Measurements from ENCODE around the gene CAPN14. TPM values are rescaled to one million over a fixed set of nuclear protein-coding genes. Genes with fewer than 3 reads are reported as not detected.

CAPN14 gene, protein sequence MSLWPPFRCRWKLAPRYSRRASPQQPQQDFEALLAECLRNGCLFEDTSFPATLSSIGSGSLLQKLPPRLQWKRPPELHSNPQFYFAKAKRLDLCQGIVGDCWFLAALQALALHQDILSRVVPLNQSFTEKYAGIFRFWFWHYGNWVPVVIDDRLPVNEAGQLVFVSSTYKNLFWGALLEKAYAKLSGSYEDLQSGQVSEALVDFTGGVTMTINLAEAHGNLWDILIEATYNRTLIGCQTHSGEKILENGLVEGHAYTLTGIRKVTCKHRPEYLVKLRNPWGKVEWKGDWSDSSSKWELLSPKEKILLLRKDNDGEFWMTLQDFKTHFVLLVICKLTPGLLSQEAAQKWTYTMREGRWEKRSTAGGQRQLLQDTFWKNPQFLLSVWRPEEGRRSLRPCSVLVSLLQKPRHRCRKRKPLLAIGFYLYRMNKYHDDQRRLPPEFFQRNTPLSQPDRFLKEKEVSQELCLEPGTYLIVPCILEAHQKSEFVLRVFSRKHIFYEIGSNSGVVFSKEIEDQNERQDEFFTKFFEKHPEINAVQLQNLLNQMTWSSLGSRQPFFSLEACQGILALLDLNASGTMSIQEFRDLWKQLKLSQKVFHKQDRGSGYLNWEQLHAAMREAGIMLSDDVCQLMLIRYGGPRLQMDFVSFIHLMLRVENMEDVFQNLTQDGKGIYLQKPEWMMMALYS
- total RNA-seq = 1 to 10 TPM in 2 of 4 donors, under 1 TPM in 2; 0.19 to 8.3 (median 1.1) TPM

DNA sequence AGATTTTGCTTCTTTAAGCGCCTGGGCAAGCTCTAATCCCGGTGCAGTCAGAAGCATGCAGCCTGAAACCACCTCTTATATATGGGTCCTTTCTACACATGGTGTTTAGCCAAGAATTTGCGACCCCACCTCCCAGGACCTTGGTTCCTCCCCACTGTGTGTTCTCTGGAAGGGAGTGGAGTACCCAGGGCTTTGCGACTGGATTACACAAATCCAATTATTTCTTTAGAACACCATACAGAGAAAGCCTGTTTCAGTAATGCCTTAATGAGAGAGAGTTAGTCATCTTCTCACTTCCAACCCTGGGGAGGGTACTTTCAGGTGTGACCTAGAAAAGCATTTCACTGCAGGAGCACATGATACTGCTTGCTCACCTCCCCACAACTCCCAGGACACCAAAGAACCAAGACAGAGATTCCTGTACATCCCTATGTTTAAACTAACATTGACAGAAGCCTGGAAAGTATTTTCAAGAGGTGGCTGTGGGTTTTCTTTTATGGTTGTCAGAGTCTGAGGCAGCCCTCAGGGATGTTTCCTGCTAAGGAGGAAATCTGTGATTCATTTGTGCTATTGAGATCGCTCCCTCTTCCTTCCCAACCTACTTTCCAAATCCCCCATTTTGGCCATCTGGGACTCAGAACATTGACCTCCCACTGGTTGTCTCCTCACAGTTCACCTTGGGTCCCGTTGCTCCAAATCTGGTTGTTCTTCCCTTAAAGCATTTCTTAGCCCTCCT lies at the start of gene CAPN14:
Gene CAPN14 (minus strand): TSS at position 51 of the 736 bp plus-strand sequence. CDS start 12,068 bp downstream, outside the sequence.
- no peaks in the 10 kb centered on the region for H3K9me3 ChIP-seq
- H3K4me3 ChIP-seq = no peak within 1 kb of the TSS
- WGBS, 2 donors (ENCODE audit: low coverage in 1 of 2) = 65 to 80% methylated on average over 2 to 6 of the region's 6 CpGs
- H3K4me1 ChIP-seq = no peaks in the 10 kb centered on the region
- TF ChIP-seq EP300 (IDR thresholded peaks at IDR 0.05) (no peak), POLR2A (IDR thresholded peaks at IDR 0.05) (no peak), POLR2AphosphoS5 (IDR thresholded peaks at IDR 0.05) (no peak)
- TF ChIP-seq, protein P1, sequence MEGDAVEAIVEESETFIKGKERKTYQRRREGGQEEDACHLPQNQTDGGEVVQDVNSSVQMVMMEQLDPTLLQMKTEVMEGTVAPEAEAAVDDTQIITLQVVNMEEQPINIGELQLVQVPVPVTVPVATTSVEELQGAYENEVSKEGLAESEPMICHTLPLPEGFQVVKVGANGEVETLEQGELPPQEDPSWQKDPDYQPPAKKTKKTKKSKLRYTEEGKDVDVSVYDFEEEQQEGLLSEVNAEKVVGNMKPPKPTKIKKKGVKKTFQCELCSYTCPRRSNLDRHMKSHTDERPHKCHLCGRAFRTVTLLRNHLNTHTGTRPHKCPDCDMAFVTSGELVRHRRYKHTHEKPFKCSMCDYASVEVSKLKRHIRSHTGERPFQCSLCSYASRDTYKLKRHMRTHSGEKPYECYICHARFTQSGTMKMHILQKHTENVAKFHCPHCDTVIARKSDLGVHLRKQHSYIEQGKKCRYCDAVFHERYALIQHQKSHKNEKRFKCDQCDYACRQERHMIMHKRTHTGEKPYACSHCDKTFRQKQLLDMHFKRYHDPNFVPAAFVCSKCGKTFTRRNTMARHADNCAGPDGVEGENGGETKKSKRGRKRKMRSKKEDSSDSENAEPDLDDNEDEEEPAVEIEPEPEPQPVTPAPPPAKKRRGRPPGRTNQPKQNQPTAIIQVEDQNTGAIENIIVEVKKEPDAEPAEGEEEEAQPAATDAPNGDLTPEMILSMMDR (IDR thresholded peaks at IDR 0.05) = no peak
- ATAC-seq = no peak
- H3K27me3 ChIP-seq = peaks cover 6% of the 10 kb centered on the region
- H3K27ac ChIP-seq = no peak within 1 kb of the TSS
- no peaks in the 10 kb centered on the region for H3K36me3 ChIP-seq

DNA sequence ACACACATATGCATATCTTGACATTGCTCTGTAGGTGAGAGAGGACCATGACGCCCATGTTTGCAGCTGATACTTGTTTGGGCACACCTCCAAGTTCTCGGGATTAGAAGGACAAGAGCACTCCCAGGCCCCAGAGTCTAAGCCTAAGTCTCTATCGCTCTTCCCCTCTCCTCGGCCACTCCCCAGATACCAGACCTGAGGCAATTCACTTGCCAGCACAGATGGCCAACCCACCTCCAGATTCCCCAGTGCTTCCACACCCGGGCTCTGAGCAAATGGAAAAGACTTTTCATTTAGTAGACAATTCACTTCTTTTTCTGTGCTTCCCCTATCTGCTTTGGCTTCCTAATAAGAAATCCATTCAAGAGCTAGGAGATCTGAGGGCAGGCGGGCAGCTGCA lies 49.5 kb upstream of the CAPN14 start:
- H3K27me3 ChIP-seq = no peaks in the 10 kb centered on the region
- H3K27ac ChIP-seq = no peak overlapping the region
- no peaks in the 10 kb centered on the region for H3K4me1 ChIP-seq
- no peaks in the 10 kb centered on the region for H3K9me3 ChIP-seq
- no peak for TF ChIP-seq POLR2A (IDR thresholded peaks at IDR 0.05)
- no peak for TF ChIP-seq EP300 (IDR thresholded peaks at IDR 0.05)
- TF ChIP-seq, protein P1 (IDR thresholded peaks at IDR 0.05) = no peak
- TF ChIP-seq POLR2AphosphoS5 (IDR thresholded peaks at IDR 0.05) = no peak
- no peak for ATAC-seq
- 68 to 90% methylated on average over 3 to 4 of the region's 6 CpGs for WGBS, 2 donors (ENCODE audit: low coverage in 1 of 2)
- H3K36me3 ChIP-seq = peaks cover 0 to 27% of the 10 kb centered on the region in 2 donors
- H3K4me3 ChIP-seq = no peak overlapping the region

DNA sequence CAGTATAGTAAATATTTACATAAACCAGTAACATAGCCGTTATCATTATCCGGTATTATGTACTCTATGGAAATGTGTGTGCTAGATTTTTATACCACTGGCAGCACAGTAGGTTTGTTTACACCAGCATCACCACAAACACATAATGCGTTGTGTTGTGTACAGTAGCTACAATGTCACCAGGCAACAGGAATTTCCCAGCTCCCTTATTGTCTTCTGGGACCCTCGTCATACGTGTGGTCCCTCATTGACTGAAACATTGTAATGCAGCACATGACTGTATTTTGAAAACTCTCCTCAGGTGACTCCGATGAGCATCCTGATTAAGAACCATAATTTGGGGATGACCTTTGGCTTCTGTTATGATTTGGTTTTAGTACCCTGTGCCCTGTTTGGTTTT lies 47.9 kb upstream of the CAPN14 start:
- ATAC-seq = no peak
- WGBS, 2 donors (ENCODE audit: low coverage in 1 of 2) = 85 to 88% methylated on average over 5 to 6 of the region's 6 CpGs
- no peaks in the 10 kb centered on the region for H3K9me3 ChIP-seq

DNA sequence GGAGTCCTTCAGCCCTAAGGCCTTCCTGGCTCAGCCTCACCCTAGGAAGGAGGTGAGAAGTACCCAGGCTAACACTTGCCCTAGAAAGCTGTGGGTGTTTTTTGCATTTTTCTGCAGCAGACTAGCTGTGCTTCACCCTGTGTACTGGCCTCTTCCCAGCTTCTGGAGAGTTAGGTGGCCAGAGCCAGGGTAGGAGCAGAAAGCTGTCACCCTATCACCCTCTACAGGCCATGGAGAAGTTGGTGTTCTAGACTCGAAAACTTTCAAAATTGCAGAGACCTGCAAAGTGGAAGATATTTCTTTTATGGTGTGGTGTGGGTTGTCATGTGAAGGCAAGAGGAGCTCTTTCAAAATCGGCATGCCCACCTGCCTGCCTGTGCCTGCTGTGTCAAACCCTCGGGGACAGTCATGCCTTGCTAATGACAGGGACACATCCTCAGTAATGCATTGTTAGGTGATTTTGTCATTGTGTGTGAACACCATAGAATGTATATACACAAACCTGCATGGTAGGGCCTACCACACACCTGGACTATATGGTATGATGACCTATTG lies 46.4 kb upstream of the CAPN14 start:
- H3K27ac ChIP-seq = no peak overlapping the region
- no peak for ATAC-seq
- H3K36me3 ChIP-seq = peaks cover 0 to 42% of the 10 kb centered on the region in 2 donors
- no peak for TF ChIP-seq POLR2A (IDR thresholded peaks at IDR 0.05)
- TF ChIP-seq POLR2AphosphoS5 (IDR thresholded peaks at IDR 0.05) = no peak
- TF ChIP-seq, protein P1 (IDR thresholded peaks at IDR 0.05) = no peak
- no peak for TF ChIP-seq EP300 (IDR thresholded peaks at IDR 0.05)
- no peaks in the 10 kb centered on the region for H3K4me1 ChIP-seq
- H3K27me3 ChIP-seq = no peaks in the 10 kb centered on the region
- 71 to 100% methylated on average over 1 of the region's 3 CpGs for WGBS, 2 donors (ENCODE audit: low coverage in 1 of 2)
- H3K9me3 ChIP-seq = no peaks in the 10 kb centered on the region
- H3K4me3 ChIP-seq = no peak overlapping the region

More for the DNA sequence above, 47.9 kb upstream of the CAPN14 start:
- H3K4me1 ChIP-seq = no peaks in the 10 kb centered on the region
- H3K4me3 ChIP-seq = no peak overlapping the region
- H3K27me3 ChIP-seq = no peaks in the 10 kb centered on the region
- no peak for TF ChIP-seq POLR2A (IDR thresholded peaks at IDR 0.05)
- TF ChIP-seq, protein P1 (IDR thresholded peaks at IDR 0.05) = no peak
- TF ChIP-seq POLR2AphosphoS5 (IDR thresholded peaks at IDR 0.05) = no peak
- no peak for TF ChIP-seq EP300 (IDR thresholded peaks at IDR 0.05)
- H3K36me3 ChIP-seq = peaks cover 0 to 42% of the 10 kb centered on the region in 2 donors
- no peak overlapping the region for H3K27ac ChIP-seq

Measured in gastroesophageal sphincter (tissue), 4 donors.